Measurements from ENCODE around the gene TBC1D13.
"Not testable (repeated sequence)": the region's sequence is repeated elsewhere in the genome, so short reads cannot be mapped to it uniquely, and the experiment has no call there.

GRCh38 chr9:128794961-128795360 lies 7.9 kb downstream of the TBC1D13 start:
- not testable (repeated sequence) for TF ChIP-seq EZH2 (IDR thresholded peaks at IDR 0.05; ENCODE audit: borderline replicate concordance, insufficient read depth, low read depth, low read length, poor library complexity, severe bottlenecking)
- TF ChIP-seq, protein P1, sequence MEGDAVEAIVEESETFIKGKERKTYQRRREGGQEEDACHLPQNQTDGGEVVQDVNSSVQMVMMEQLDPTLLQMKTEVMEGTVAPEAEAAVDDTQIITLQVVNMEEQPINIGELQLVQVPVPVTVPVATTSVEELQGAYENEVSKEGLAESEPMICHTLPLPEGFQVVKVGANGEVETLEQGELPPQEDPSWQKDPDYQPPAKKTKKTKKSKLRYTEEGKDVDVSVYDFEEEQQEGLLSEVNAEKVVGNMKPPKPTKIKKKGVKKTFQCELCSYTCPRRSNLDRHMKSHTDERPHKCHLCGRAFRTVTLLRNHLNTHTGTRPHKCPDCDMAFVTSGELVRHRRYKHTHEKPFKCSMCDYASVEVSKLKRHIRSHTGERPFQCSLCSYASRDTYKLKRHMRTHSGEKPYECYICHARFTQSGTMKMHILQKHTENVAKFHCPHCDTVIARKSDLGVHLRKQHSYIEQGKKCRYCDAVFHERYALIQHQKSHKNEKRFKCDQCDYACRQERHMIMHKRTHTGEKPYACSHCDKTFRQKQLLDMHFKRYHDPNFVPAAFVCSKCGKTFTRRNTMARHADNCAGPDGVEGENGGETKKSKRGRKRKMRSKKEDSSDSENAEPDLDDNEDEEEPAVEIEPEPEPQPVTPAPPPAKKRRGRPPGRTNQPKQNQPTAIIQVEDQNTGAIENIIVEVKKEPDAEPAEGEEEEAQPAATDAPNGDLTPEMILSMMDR (IDR thresholded peaks at IDR 0.05), result not testable (repeated sequence)

All from B cell (primary cell).